Lower leg skin (tissue), 4 donors: ENCODE results near the gene KLK8. TPM values are rescaled to one million over a fixed set of nuclear protein-coding genes. Genes with fewer than 3 reads are reported as not detected.

Source experiments
- DNase-seq, 2 donors: peaks; one replicate each; pipeline ENCODE4 v3.0.0-alpha.2; 2019; ENCODE audit warnings: low spot score in 2 of 2
- H3K4me3 ChIP-seq: fragments of 200-600 bp; sonication (generic); 2 replicates; pipeline ENCODE4 v1.5.1; 2017; ENCODE audit warnings: mild to moderate bottlenecking, low read depth; ENCODE audit not compliant: poor library complexity, severe bottlenecking
- CTCF ChIP-seq, 3 donors: fragments of 450-650 bp; IDR thresholded peaks; one replicate each; pipeline ENCODE4 v1.5.1; 2016; ENCODE audit warnings: antibody characterized with exemption in 3 of 3, mild to moderate bottlenecking in 3 of 3, moderate library complexity in 2 of 3
- POLR2A ChIP-seq, 2 donors: fragments of 450-650 bp; IDR thresholded peaks; one replicate each; pipeline ENCODE4 v1.6.1; 2016 to 2017; ENCODE audit warnings: antibody characterized with exemption in 2 of 2, mild to moderate bottlenecking in 1 of 2, moderate library complexity in 1 of 2
- WGBS, 2 donors: methylation state at CpG; one replicate each; pipeline ENCODE4 v1.1.5; 2018; 5-methylcytosine and 5-hydroxymethylcytosine counted together
- intact Hi-C: fragments of 100-400 bp; cut with DNase I; formaldehyde crosslinking; loops from one replicate; pipeline ENCODE4 v1.15.0; 2023; ENCODE audit warnings: low total_unique reads
- total RNA-seq, 4 donors: library from RNA; depleted of rRNA; stranded (reverse); fragments of >200 nt; gene quantifications; one replicate each; pipeline ENCODE4 v1.1.0, GENCODE V29; 2016

KLK8 gene
- total RNA-seq, 4 donors from 2014 or later: 67.1 to 117 (median 106) TPM

GRCh38 chr19:50947123-50947522, 54.3 kb downstream of the KLK8 start:
- WGBS, 2 donors: 76 to 77% methylated on average over 4 of the region's 4 CpGs

More at GRCh38 chr19:50947123-50947522, 54.3 kb downstream of the KLK8 start:
- no peak for DNase-seq
- TF ChIP-seq CTCF (IDR thresholded peaks at IDR 0.05) (no peak), POLR2A (IDR thresholded peaks at IDR 0.05) (no peak)
- H3K4me3 ChIP-seq: no peak overlapping the region
- intact Hi-C loops: no loop called here

Other genes with a start within 250 kb of the KLK8 start
- not detected for gene GPR32, start 231.1 kb downstream of the KLK8 start, total RNA-seq
- 1 to 10 TPM in 1 of 4 donors, under 1 TPM in 1, not detected in 2; 0.58 to 3.1 TPM for gene ACP4, start 211.2 kb downstream of the KLK8 start, total RNA-seq
- 10 to 100 TPM; 35.9 to 49.9 (median 46.6) TPM for gene KLK1, start 177.8 kb downstream of the KLK8 start, total RNA-seq
- gene KLK15, start 168.0 kb downstream of the KLK8 start, total RNA-seq: not detected
- gene KLK3, start 146.7 kb downstream of the KLK8 start, total RNA-seq: 100 to 1,000 TPM in 1 of 4 donors, 10 to 100 TPM in 1, 1 to 10 TPM in 1, under 1 TPM in 1; 0.13 to 119 (median 10.4) TPM
- 10 to 100 TPM in 1 of 4 donors, 1 to 10 TPM in 1, not detected in 2; 5.3 to 31.2 TPM for gene KLK2, start 128.2 kb downstream of the KLK8 start, total RNA-seq
- gene KLK4, start 90.2 kb downstream of the KLK8 start, total RNA-seq: under 1 TPM; 0.47 to 0.84 (median 0.74) TPM
- 100 to 1,000 TPM; 179 to 310 (median 271) TPM for gene KLK5, start 48.6 kb downstream of the KLK8 start, total RNA-seq
- gene KLK6, start 32.0 kb downstream of the KLK8 start, total RNA-seq: 1 to 10 TPM in 3 of 4 donors, under 1 TPM in 1; 0.27 to 9.5 (median 5.1) TPM
- gene KLK7, start 17.7 kb downstream of the KLK8 start, total RNA-seq: 100 to 1,000 TPM; 206 to 251 (median 224) TPM
- 10 to 100 TPM; 30.0 to 94.1 (median 57.2) TPM for gene KLK10, start 18.1 kb upstream of the KLK8 start, total RNA-seq
- gene KLK11, start 25.0 kb upstream of the KLK8 start, total RNA-seq: 100 to 1,000 TPM; 219 to 420 (median 258) TPM
- gene KLK12, start 33.4 kb upstream of the KLK8 start, total RNA-seq: 1 to 10 TPM in 1 of 4 donors, under 1 TPM in 1, not detected in 2; 0.96 to 2.1 TPM
- gene KLK13, start 63.5 kb upstream of the KLK8 start, total RNA-seq: 10 to 100 TPM in 1 of 4 donors, 1 to 10 TPM in 3; 8.6 to 39.1 (median 9.5) TPM
- 10 to 100 TPM in 3 of 4 donors, 1 to 10 TPM in 1; 8.3 to 18.3 (median 12.2) TPM for gene KLK14, start 81.3 kb upstream of the KLK8 start, total RNA-seq
- gene CTU1, start 106.8 kb upstream of the KLK8 start, total RNA-seq: 10 to 100 TPM; 11.3 to 18.1 (median 16.7) TPM
- gene SIGLEC9, start 123.3 kb upstream of the KLK8 start, total RNA-seq: 1 to 10 TPM in 2 of 4 donors, under 1 TPM in 2; 0.15 to 2.7 (median 1.2) TPM
- gene SIGLEC7, start 140.7 kb upstream of the KLK8 start, total RNA-seq: not detected
- gene CD33, start 223.5 kb upstream of the KLK8 start, total RNA-seq: 1 to 10 TPM; 1.4 to 2.5 (median 2.1) TPM
- not detected for gene SIGLECL1, start 249.5 kb upstream of the KLK8 start, total RNA-seq